A549 (cell line): Measurements from ENCODE around the gene PHLDA1. TPM values are rescaled to one million over a fixed set of nuclear protein-coding genes. Genes with fewer than 3 reads are reported as not detected.

Experiments used
- ATAC-seq, 2 experiments: fragments of 200-7000 bp in 1 of 2; fragments of >200 bp in 1 of 2; cut with Nextera tagmentation in 1 of 2; cut with Tn5 transposase in 1 of 2; 3 replicates each; pipeline versions ENCODE4 v1.8.0 to v1.9.1; 2018 to 2020; ENCODE audit warnings: mild to moderate bottlenecking in 1 of 2, moderate library complexity in 1 of 2
- CTCF ChIA-PET: fragments of 300-600 bp; sonication (Branson Sonifier 250); formaldehyde crosslinking; extraction: SDS; loops from one replicate; lab custom pipeline; 2021; ENCODE audit warnings: antibody characterized with exemption, inconsistent platforms; lab: Yijun Ruan, JAX
- POLR2A ChIA-PET: fragments of 350-600 bp; formaldehyde crosslinking; extraction: SDS; loops from one replicate; lab custom pipeline; 2021; ENCODE audit warnings: antibody characterized with exemption, inconsistent platforms; lab: Yijun Ruan, JAX
- DNase-seq, 2 experiments: peaks; one replicate each; pipeline versions ENCODE4 v3.0.0 to v3.0.0-alpha.2; 2011 to 2016; ENCODE audit warnings: low read depth in 1 of 2, low spot score in 1 of 2
- FAIRE-seq: peaks from 2 replicates; lab custom pipeline; 2011; peaks lifted over from hg19 to GRCh38; lab: Jason Lieb, UNC
- H3K27ac ChIP-seq, 2 experiments: fragments of >200 bp; sonication (Bioruptor Twin); formaldehyde crosslinking; 3 replicates each; pipeline ENCODE4 v1.5.1; 2016 to 2017
- H3K4me1 ChIP-seq: fragments of >200 bp; sonication (Bioruptor Twin); formaldehyde crosslinking; 3 replicates; pipeline ENCODE4 v1.6.1; 2016
- H3K4me2 ChIP-seq: fragments of >200 bp; sonication (Bioruptor Twin); formaldehyde crosslinking; 3 replicates; pipeline ENCODE4 v1.6.1; 2016
- H3K4me3 ChIP-seq: fragments of >200 bp; sonication (Bioruptor Twin); formaldehyde crosslinking; 3 replicates; pipeline ENCODE4 v1.5.1; 2016
- H3K9me3 ChIP-seq: fragments of >200 bp; sonication (Bioruptor Twin); formaldehyde crosslinking; 3 replicates; pipeline ENCODE4 v1.6.1; 2016
- FOSL2 ChIP-seq, 2 experiments: fragments of 450-650 bp in 1 of 2; fragments of >200 bp in 1 of 2; sonication (Bioruptor Twin) in 1 of 2; formaldehyde crosslinking; IDR thresholded peaks; 2 replicates each; pipeline versions ENCODE4 v1.5.0 to v1.6.1; 2016 to 2020; ENCODE audit warnings: mild to moderate bottlenecking in 1 of 2, moderate library complexity in 1 of 2
- HDAC2 ChIP-seq: fragments of 200-600 bp; sonication (generic); IDR thresholded peaks from 2 replicates; pipeline ENCODE4 v1.6.1; 2016
- HOXA7 ChIP-seq: fragments of 250-450 bp; sonication (Bioruptor Pico); IDR thresholded peaks from 2 replicates; pipeline ENCODE4 v1.5.0; 2020; ENCODE audit warnings: mild to moderate bottlenecking, moderate library complexity
- JUNB ChIP-seq: fragments of >200 bp; sonication (Bioruptor Twin); formaldehyde crosslinking; IDR thresholded peaks from 2 replicates; pipeline ENCODE4 v1.6.1; 2016
- KDM1A ChIP-seq: fragments of 200-600 bp; sonication (generic); IDR thresholded peaks from 2 replicates; pipeline ENCODE4 v1.6.1; 2016; ENCODE audit warnings: low read depth, mild to moderate bottlenecking
- MAFK ChIP-seq: fragments of 450-650 bp; IDR thresholded peaks from 2 replicates; pipeline ENCODE4 v1.6.1; 2014; ENCODE audit not compliant: partially characterized antibody
- MYC ChIP-seq: IDR thresholded peaks from 2 replicates; pipeline ENCODE4 v1.6.1; 2012; ENCODE audit warnings: mild to moderate bottlenecking, inconsistent platforms, low read length, improper control_type of control experiment, borderline replicate concordance
- NPAS2 ChIP-seq: fragments of 250-450 bp; sonication (Bioruptor Pico); IDR thresholded peaks from 2 replicates; pipeline ENCODE4 v1.8.0; 2022; ENCODE audit warnings: mild to moderate bottlenecking, moderate library complexity, borderline replicate concordance
- RAD21 ChIP-seq, 2 experiments: fragments of >200 bp in 1 of 2; sonication (Bioruptor Twin) in 1 of 2; formaldehyde crosslinking in 1 of 2; IDR thresholded peaks in 1 of 2; conservative IDR thresholded peaks in 1 of 2; 2 replicates in 1 of 2; 3 replicates in 1 of 2; pipeline ENCODE4 v1.6.1; 2012 to 2018; ENCODE audit warnings: inconsistent platforms in 1 of 2
- RNF2 ChIP-seq: fragments of 200-600 bp; sonication (generic); IDR thresholded peaks from 2 replicates; pipeline ENCODE4 v1.6.1; 2016; ENCODE audit warnings: low read depth, mild to moderate bottlenecking, antibody characterized with exemption, moderate library complexity, borderline replicate concordance
- SMC3 ChIP-seq: fragments of >200 bp; sonication (Bioruptor Twin); formaldehyde crosslinking; IDR thresholded peaks from 3 replicates; pipeline ENCODE4 v1.6.1; 2018; ENCODE audit warnings: inconsistent platforms
- SREBF2 ChIP-seq: fragments of 450-650 bp; IDR thresholded peaks from 2 replicates; pipeline ENCODE4 v1.6.1; 2014; ENCODE audit warnings: mild to moderate bottlenecking, moderate library complexity
- ZSCAN20 ChIP-seq: fragments of 250-450 bp; sonication (Bioruptor Pico); IDR thresholded peaks from 2 replicates; pipeline ENCODE4 v1.8.0; 2022; ENCODE audit warnings: mild to moderate bottlenecking, moderate library complexity
- WGBS: methylation state at CpG from one replicate; pipeline ENCODE4 v1.1.6; 2017; ENCODE audit errors: missing lambda C conversion rate; 5-methylcytosine and 5-hydroxymethylcytosine counted together
- polyA plus RNA-seq, 4 experiments: library from polyadenylated mRNA; depleted of rRNA in 3 of 4; stranded (reverse); fragments of >200 nt; fragmentation: RNase III in 1 of 4; extraction: RNeasy Plus Mini Kit Qiagen cat#74134 plus additional on column Dnase treatment in 1 of 4; gene quantifications; 2 replicates in 3 of 4; 3 replicates in 1 of 4; pipeline ENCODE4 v1.2.3, GENCODE V29; 2011 to 2017
- TF ChIP-seq, protein P1 (sequence below): fragments of 450-650 bp; IDR thresholded peaks from 2 replicates; pipeline ENCODE4 v1.6.1; 2014; ENCODE audit warnings: antibody characterized with exemption
- TF ChIP-seq, protein P2 (sequence below): fragments of >200 bp; sonication (Bioruptor Twin); formaldehyde crosslinking; IDR thresholded peaks from 3 replicates; pipeline ENCODE4 v1.6.1; 2016
- TF ChIP-seq, protein P3 (sequence below): fragments of 200-600 bp; sonication (generic); IDR thresholded peaks from 2 replicates; pipeline ENCODE4 v1.6.1; 2016; ENCODE audit warnings: antibody characterized with exemption, mild to moderate bottlenecking, moderate library complexity
- TF ChIP-seq, protein P4 (sequence below): fragments of >200 bp; sonication (Bioruptor Twin); formaldehyde crosslinking; IDR thresholded peaks from 3 replicates; pipeline ENCODE4 v1.5.1; 2016

Gene PHLDA1
- polyA plus RNA-seq, 2 of the 4 experiments (the other 2 are of a cell fraction) = 43.1 to 71.6 TPM

DNA sequence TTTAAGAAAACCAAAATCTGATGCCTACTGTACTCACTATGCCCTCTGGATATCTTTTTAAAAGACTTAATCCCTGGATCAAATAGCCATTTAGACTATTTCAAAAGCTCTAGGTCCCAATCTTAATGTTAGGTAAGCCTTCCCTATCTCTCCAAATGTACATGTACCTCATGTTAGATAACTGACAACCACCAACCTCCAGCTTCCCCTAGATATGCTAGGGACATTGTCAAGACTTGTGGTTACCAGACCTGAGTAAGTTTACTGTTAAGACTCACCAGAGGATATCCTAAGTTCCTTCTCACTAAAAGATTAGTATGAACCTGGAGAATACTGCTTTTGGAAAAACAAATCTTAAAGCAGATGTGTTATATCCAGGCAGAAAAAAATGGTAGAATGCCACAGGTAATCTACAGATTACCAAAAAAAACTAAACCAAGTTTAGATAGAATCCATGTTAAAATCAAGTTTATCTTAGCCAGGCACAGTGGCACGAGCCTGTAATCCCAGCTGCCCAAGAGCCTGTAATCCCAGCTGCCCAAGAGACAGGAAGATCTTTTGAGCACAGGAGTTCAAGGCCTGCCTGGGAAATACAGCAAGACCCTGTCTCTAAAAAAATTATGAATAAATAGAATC is 43.2 kb upstream of the PHLDA1 start (continued):
- TF ChIP-seq, protein P1, sequence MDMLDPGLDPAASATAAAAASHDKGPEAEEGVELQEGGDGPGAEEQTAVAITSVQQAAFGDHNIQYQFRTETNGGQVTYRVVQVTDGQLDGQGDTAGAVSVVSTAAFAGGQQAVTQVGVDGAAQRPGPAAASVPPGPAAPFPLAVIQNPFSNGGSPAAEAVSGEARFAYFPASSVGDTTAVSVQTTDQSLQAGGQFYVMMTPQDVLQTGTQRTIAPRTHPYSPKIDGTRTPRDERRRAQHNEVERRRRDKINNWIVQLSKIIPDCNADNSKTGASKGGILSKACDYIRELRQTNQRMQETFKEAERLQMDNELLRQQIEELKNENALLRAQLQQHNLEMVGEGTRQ = no peak

DNA sequence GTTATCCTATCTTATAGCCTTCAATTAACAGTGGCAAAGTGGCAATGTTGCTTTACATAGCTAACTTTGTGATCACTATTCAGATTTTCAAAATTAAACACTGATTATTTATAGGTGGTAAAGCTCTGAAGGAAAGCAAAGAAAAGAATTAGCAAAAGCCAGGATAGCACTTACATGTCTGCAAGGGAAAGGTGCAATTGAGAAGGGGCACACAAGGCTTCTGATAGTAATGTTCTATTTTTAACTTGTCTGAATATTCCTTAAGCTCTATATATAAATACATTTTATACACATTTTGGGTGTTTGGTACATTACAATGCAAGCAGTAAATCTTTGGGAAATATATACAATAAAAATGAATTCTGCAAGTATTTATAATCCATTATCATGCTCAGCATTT is 42.0 kb upstream of the PHLDA1 start:
- CTCF ChIA-PET = interaction anchor here (1.1 kb wide), 1 partner anchor 274 kb away, joined by 3 read pairs; no protein-coding TSS in a partner anchor
- no peak for TF ChIP-seq SREBF2

DNA sequence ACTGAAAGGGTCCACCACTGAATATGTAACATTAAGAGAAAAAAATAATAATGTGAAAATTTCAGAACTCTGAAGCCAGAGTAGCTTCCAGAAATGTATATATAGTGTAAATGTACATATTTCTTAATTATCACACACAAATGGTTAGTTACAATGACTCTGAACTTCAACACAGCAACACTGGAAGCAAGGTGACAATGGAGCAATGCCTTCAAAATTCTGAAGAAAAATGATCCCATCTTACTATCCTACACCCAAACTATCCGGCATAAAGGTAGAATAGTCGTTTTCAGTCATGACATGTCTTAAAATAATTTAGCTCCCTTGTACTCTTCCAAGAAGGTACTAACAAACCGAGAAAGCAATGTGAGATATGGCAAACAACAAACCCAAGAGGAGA is 41.0 kb upstream of the PHLDA1 start:
- Histone ChIP-seq H3K9me3 (no peaks in the 10 kb centered on the region), H3K4me2 (no peak overlapping the region), H3K27ac (no peak overlapping the region), H3K4me1 (peaks cover 74% of the 10 kb centered on the region), H3K4me3 (no peak overlapping the region)
- POLR2A ChIA-PET = no interaction called here
- 80% methylated on average over 3 of the region's 3 CpGs for WGBS
- CTCF ChIA-PET = interaction anchor here (1.4 kb wide), 1 partner anchor 36 kb away, joined by 4 read pairs; no protein-coding TSS in a partner anchor
- TF ChIP-seq HDAC2 = no peak
- no peak for TF ChIP-seq MYC
- TF ChIP-seq SMC3 = no peak
- no peak for TF ChIP-seq RAD21 (conservative IDR thresholded peaks at IDR 0.05 in 1 of 2, IDR thresholded peaks at IDR 0.05 in 1 of 2)
- TF ChIP-seq FOSL2 (IDR thresholded peaks at IDR 0.05) = no peak
- TF ChIP-seq FOSL2 (CRISPR knock-in tag; IDR thresholded peaks at IDR 0.05) = no peak
- TF ChIP-seq HOXA7 (CRISPR knock-in tag) = no peak
- TF ChIP-seq, protein P2, sequence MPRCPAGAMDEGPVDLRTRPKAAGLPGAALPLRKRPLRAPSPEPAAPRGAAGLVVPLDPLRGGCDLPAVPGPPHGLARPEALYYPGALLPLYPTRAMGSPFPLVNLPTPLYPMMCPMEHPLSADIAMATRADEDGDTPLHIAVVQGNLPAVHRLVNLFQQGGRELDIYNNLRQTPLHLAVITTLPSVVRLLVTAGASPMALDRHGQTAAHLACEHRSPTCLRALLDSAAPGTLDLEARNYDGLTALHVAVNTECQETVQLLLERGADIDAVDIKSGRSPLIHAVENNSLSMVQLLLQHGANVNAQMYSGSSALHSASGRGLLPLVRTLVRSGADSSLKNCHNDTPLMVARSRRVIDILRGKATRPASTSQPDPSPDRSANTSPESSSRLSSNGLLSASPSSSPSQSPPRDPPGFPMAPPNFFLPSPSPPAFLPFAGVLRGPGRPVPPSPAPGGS = no peak
- no peak for TF ChIP-seq KDM1A
- TF ChIP-seq, protein P3, sequence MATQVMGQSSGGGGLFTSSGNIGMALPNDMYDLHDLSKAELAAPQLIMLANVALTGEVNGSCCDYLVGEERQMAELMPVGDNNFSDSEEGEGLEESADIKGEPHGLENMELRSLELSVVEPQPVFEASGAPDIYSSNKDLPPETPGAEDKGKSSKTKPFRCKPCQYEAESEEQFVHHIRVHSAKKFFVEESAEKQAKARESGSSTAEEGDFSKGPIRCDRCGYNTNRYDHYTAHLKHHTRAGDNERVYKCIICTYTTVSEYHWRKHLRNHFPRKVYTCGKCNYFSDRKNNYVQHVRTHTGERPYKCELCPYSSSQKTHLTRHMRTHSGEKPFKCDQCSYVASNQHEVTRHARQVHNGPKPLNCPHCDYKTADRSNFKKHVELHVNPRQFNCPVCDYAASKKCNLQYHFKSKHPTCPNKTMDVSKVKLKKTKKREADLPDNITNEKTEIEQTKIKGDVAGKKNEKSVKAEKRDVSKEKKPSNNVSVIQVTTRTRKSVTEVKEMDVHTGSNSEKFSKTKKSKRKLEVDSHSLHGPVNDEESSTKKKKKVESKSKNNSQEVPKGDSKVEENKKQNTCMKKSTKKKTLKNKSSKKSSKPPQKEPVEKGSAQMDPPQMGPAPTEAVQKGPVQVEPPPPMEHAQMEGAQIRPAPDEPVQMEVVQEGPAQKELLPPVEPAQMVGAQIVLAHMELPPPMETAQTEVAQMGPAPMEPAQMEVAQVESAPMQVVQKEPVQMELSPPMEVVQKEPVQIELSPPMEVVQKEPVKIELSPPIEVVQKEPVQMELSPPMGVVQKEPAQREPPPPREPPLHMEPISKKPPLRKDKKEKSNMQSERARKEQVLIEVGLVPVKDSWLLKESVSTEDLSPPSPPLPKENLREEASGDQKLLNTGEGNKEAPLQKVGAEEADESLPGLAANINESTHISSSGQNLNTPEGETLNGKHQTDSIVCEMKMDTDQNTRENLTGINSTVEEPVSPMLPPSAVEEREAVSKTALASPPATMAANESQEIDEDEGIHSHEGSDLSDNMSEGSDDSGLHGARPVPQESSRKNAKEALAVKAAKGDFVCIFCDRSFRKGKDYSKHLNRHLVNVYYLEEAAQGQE = no peak
- TF ChIP-seq JUNB = no peak
- TF ChIP-seq, protein P4, sequence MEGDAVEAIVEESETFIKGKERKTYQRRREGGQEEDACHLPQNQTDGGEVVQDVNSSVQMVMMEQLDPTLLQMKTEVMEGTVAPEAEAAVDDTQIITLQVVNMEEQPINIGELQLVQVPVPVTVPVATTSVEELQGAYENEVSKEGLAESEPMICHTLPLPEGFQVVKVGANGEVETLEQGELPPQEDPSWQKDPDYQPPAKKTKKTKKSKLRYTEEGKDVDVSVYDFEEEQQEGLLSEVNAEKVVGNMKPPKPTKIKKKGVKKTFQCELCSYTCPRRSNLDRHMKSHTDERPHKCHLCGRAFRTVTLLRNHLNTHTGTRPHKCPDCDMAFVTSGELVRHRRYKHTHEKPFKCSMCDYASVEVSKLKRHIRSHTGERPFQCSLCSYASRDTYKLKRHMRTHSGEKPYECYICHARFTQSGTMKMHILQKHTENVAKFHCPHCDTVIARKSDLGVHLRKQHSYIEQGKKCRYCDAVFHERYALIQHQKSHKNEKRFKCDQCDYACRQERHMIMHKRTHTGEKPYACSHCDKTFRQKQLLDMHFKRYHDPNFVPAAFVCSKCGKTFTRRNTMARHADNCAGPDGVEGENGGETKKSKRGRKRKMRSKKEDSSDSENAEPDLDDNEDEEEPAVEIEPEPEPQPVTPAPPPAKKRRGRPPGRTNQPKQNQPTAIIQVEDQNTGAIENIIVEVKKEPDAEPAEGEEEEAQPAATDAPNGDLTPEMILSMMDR = no peak
- no peak for TF ChIP-seq ZSCAN20
- TF ChIP-seq MAFK = no peak
- TF ChIP-seq RNF2 = no peak
- TF ChIP-seq NPAS2 (CRISPR knock-in tag) = no peak
- ATAC-seq (no peak), DNase-seq (no peak), FAIRE-seq (no peak)

More for the DNA sequence above, 42.0 kb upstream of the PHLDA1 start:
- H3K4me3 ChIP-seq = no peak overlapping the region
- POLR2A ChIA-PET = no interaction called here
- H3K9me3 ChIP-seq = no peaks in the 10 kb centered on the region; the same call in 2 of the 3 replicates
- DNase-seq (no peak), FAIRE-seq (no peak), ATAC-seq (no peak)
- peaks cover 66% of the 10 kb centered on the region for H3K4me1 ChIP-seq
- no peak overlapping the region for H3K27ac ChIP-seq
- H3K4me2 ChIP-seq = no peak overlapping the region
